Effector memory CD8-positive, alpha-beta T cell (primary cell): ENCODE results near the gene PLK1.

Experiments
- ATAC-seq: fragments of 150-1000 bp; cut with Tn5 transposase; replicated peaks from 2 replicates; pipeline ENCODE4 v1.10.0; 2021; ENCODE audit warnings: mild to moderate bottlenecking, moderate library complexity
- DNase-seq, 3 experiments: peaks; one replicate each; pipeline ENCODE4 v3.0.0; 2021
- H3K27ac Mint-ChIP-seq, 2 donors: one replicate each; pipeline ENCODE4 v1.8.0; 2022; ENCODE audit warnings: mild to moderate bottlenecking in 2 of 2, mixed read lengths in 2 of 2, moderate library complexity in 2 of 2
- H3K27me3 Mint-ChIP-seq, 2 donors: one replicate each; pipeline ENCODE4 v1.8.0; 2022; ENCODE audit warnings: mixed read lengths in 2 of 2
- H3K36me3 Mint-ChIP-seq: one replicate; pipeline ENCODE4 v1.8.0; 2022; ENCODE audit warnings: mild to moderate bottlenecking, moderate library complexity, mixed read lengths; ENCODE audit not compliant: insufficient read depth
- H3K4me1 Mint-ChIP-seq, 2 donors: one replicate each; pipeline ENCODE4 v1.8.0; 2022; ENCODE audit warnings: low read depth in 2 of 2, mixed read lengths in 2 of 2
- H3K4me3 Mint-ChIP-seq, 2 donors: one replicate each; pipeline ENCODE4 v1.8.0; 2022; ENCODE audit warnings: mild to moderate bottlenecking in 2 of 2, mixed read lengths in 2 of 2, moderate library complexity in 2 of 2
- H3K9me3 Mint-ChIP-seq, 2 donors: one replicate each; pipeline ENCODE4 v1.8.0; 2022; ENCODE audit warnings: mixed read lengths in 2 of 2

The PLK1 gene

GRCh38 chr16:23667355-23667659 lies 11.4 kb upstream of the PLK1 start:
- H3K27ac Mint-ChIP-seq = no peak overlapping the region
- H3K9me3 Mint-ChIP-seq = no peaks in the 10 kb centered on the region

GRCh38 chr16:23668225-23668624 lies 10.5 kb upstream of the PLK1 start:
- no peak for ATAC-seq
- H3K36me3 Mint-ChIP-seq = peaks cover 48% of the 10 kb centered on the region
- no peaks in the 10 kb centered on the region for H3K27me3 Mint-ChIP-seq
- DNase-seq = no peak
- peaks cover 0 to 11% of the 10 kb centered on the region in 2 donors for H3K4me1 Mint-ChIP-seq
- H3K9me3 Mint-ChIP-seq = no peaks in the 10 kb centered on the region
- no peak overlapping the region for H3K4me3 Mint-ChIP-seq
- H3K27ac Mint-ChIP-seq = no peak overlapping the region

More at GRCh38 chr16:23667355-23667659, 11.4 kb upstream of the PLK1 start:
- no peak for ATAC-seq
- Mint-ChIP-seq H3K4me3 (no peak overlapping the region), H3K4me1 (peaks cover 0 to 11% of the 10 kb centered on the region in 2 donors), H3K27me3 (no peaks in the 10 kb centered on the region), H3K36me3 (peaks cover 46% of the 10 kb centered on the region)
- DNase-seq = no peak

DNA sequence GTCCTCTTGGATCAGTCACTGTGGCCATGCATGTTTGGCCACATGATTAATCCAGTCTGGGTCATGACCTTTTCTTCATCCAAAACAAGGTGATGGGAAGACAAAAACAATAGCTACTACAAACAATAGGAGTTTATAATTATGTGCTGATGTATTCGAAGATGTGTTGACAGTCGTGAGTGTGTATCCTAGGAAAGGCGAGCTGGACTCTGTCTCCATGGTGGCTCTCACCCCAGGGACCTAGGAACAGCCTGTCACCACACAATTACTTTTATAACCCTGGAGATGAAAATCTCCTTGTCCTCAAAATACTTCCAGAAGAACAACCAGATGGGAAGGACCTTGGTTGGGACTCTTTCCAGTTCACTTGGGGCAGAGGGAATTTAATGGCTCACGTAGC lies 9.8 kb upstream of the PLK1 start:
- Mint-ChIP-seq H3K4me1 (peaks cover 0 to 11% of the 10 kb centered on the region in 2 donors), H3K27ac (no peak overlapping the region), H3K4me3 (no peak overlapping the region), H3K27me3 (no peaks in the 10 kb centered on the region), H3K36me3 (peaks cover 44% of the 10 kb centered on the region), H3K9me3 (no peaks in the 10 kb centered on the region)
- DNase-seq (no peak), ATAC-seq (no peak)

DNA sequence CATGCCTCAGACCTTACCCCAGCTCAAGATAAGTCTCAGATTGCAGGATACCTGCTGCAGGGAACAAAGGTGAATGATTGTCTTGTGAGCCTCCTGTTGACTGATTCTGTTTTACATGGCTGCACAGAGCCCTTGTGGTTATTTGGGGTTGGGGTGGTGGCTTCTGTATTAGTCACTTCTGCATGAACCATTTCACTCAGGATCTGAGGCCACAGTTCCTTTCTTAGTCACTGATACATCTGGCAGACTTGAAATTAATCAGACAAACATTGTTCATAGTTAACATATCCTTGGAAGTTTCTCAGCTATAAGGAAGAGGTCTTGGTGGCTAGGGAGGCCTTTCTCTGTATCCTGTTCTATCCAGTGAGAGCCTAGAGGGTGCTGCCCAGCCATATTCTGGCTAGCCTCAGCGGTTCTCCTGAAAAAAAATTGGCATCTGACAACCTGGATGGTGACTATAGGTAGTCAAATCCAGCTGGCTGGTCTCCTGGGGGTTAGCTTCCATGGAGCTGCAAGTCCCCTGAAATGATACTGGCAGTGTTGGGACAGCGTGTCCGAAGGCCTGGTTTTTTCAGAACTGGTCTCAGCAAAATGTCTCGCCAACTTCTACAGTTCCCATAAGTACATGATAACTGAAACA lies 8.4 kb upstream of the PLK1 start:
- peaks cover 43% of the 10 kb centered on the region for H3K36me3 Mint-ChIP-seq
- no peak overlapping the region for H3K27ac Mint-ChIP-seq
- no peaks in the 10 kb centered on the region for H3K9me3 Mint-ChIP-seq
- DNase-seq = no peak
- no peaks in the 10 kb centered on the region for H3K27me3 Mint-ChIP-seq
- no peak for ATAC-seq
- H3K4me1 Mint-ChIP-seq = peaks cover 0 to 11% of the 10 kb centered on the region in 2 donors
- no peak overlapping the region for H3K4me3 Mint-ChIP-seq

DNA sequence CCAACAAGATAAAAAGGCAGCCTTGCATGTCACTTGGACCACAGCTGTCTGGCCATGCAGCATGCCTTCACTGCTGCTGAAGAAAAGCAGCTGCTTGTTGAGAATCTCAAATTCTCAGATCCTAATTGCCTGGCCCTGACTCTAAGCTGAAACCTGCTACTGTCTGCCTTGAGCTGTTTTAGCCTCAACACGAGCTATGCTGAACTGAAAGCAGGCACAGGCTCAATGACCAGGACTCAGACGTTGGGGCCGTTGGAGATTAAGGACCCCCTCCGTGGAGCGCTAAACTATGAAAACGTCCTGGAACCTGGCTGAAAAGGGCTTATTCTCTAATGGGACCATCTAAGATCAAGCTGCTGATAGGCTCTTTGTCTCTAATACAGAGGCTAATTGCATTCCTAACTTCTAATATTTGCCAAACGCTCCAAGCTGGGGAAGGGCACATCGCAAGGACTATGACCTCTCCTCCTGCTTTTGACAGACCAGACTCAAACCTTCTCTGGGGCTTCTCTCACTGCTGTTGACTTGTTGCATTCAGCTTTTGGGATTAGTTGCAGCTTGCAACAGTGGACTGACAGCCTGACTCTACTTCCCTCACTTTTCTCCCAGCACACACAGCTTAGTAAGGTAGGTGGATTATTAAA lies 4.6 kb upstream of the PLK1 start:
- H3K4me1 Mint-ChIP-seq = peaks cover 8 to 22% of the 10 kb centered on the region in 2 donors
- H3K36me3 Mint-ChIP-seq = peaks cover 11% of the 10 kb centered on the region
- ATAC-seq (no peak), DNase-seq (no peak)
- no peak overlapping the region for H3K4me3 Mint-ChIP-seq
- H3K9me3 Mint-ChIP-seq = no peaks in the 10 kb centered on the region
- peaks cover under 1 to 2% of the 10 kb centered on the region in 2 donors for H3K27me3 Mint-ChIP-seq
- H3K27ac Mint-ChIP-seq = no peak overlapping the region

GRCh38 chr16:23676924-23677480 lies 1.7 kb upstream of the PLK1 start:
- H3K27me3 Mint-ChIP-seq = peaks cover 7 to 8% of the 10 kb centered on the region in 2 donors
- peaks cover 16 to 18% of the 10 kb centered on the region in 2 donors for H3K4me1 Mint-ChIP-seq
- H3K36me3 Mint-ChIP-seq = peaks cover 12% of the 10 kb centered on the region
- peak overlapping the region in 1 of 2 donors; percentile 83 for H3K4me3 Mint-ChIP-seq
- DNase-seq (no peak), ATAC-seq (no peak)
- no peak overlapping the region for H3K27ac Mint-ChIP-seq
- H3K9me3 Mint-ChIP-seq = no peaks in the 10 kb centered on the region

DNA sequence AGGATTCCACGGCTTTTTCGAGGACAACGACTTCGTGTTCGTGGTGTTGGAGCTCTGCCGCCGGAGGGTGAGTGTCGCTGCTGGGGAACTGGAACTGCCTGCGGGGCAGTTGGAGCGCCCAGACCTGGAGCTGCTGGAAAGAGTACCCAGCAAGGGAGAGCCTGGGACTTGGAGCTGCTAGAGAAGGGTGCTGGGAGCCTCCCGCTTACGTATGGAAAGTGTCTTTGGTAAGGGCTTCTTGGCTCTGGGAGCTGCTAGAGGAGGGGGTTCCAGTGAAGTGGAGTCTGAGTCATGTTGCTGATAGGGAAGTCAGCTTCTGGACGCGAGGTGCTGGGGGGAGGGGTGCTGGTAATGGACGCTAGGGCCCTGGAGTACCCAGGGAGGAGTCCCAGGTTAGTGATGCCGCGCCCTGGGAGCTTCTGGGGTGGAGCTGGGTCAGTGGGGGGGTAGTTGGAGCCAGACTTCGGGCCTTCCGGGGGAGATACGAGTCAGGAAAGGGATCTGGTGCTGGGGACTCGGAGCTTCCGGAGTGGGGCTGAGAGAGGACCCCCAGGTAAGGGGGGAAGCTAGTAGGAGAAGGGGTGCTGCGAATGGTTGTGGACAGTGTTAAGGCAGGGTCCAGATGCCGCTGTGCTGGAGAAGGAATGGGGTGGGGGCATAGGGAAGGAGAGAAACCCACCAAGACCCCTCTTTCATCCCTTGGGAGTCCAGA lies 741 bp downstream of the PLK1 start:
- Mint-ChIP-seq H3K27ac (peak overlapping the region; percentile 22 to 32), H3K36me3 (peaks cover 7% of the 10 kb centered on the region), H3K27me3 (peaks cover 7 to 8% of the 10 kb centered on the region in 2 donors), H3K4me3 (peak overlapping the region; percentile 83 to 90), H3K4me1 (peaks cover 16 to 18% of the 10 kb centered on the region in 2 donors), H3K9me3 (no peaks in the 10 kb centered on the region)
- DNase-seq (no peak), ATAC-seq (no peak)

GRCh38 chr16:23679986-23680336 lies 1.3 kb downstream of the PLK1 start:
- DNase-seq = no peak
- Mint-ChIP-seq H3K27ac (no peak overlapping the region), H3K27me3 (peaks cover 7 to 8% of the 10 kb centered on the region in 2 donors), H3K36me3 (peaks cover 11% of the 10 kb centered on the region), H3K9me3 (no peaks in the 10 kb centered on the region), H3K4me3 (peak overlapping the region; percentile 83 to 90), H3K4me1 (peaks cover 16 to 18% of the 10 kb centered on the region in 2 donors)
- ATAC-seq = no peak

GRCh38 chr16:23682181-23682580 lies 3.5 kb downstream of the PLK1 start:
- no peak for DNase-seq
- H3K27me3 Mint-ChIP-seq = peaks cover 7 to 8% of the 10 kb centered on the region in 2 donors
- no peak overlapping the region for H3K4me3 Mint-ChIP-seq
- H3K9me3 Mint-ChIP-seq = no peaks in the 10 kb centered on the region
- no peak overlapping the region for H3K27ac Mint-ChIP-seq
- H3K4me1 Mint-ChIP-seq = peaks cover 14 to 18% of the 10 kb centered on the region in 2 donors
- no peak for ATAC-seq
- H3K36me3 Mint-ChIP-seq = peaks cover 26% of the 10 kb centered on the region

DNA sequence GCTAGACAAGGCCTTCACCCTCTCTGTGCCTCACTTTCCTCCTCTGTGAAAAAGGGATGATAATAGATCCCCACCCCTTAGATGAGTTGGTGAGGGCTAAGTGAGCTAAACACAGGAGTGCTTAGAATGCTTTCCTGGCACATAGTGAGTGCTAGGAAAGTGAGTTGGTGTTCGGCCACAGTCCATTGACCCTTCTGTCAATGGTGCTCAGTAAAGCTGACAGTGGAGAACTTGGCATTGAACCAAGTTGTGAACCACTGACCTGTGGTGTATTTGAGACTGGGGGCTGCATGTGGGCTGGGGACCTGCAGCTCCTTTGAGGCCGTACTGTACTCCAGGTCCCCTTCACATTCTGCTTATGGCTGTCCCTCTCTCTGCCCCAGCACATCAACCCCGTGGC lies 4.8 kb downstream of the PLK1 start:
- ATAC-seq (no peak), DNase-seq (no peak)
- Mint-ChIP-seq H3K36me3 (peaks cover 29% of the 10 kb centered on the region), H3K9me3 (no peaks in the 10 kb centered on the region), H3K4me1 (peaks cover 11 to 13% of the 10 kb centered on the region in 2 donors), H3K27me3 (peaks cover 7 to 8% of the 10 kb centered on the region in 2 donors), H3K27ac (peak overlapping the region in 1 of 2 donors; percentile 35), H3K4me3 (no peak overlapping the region)

DNA sequence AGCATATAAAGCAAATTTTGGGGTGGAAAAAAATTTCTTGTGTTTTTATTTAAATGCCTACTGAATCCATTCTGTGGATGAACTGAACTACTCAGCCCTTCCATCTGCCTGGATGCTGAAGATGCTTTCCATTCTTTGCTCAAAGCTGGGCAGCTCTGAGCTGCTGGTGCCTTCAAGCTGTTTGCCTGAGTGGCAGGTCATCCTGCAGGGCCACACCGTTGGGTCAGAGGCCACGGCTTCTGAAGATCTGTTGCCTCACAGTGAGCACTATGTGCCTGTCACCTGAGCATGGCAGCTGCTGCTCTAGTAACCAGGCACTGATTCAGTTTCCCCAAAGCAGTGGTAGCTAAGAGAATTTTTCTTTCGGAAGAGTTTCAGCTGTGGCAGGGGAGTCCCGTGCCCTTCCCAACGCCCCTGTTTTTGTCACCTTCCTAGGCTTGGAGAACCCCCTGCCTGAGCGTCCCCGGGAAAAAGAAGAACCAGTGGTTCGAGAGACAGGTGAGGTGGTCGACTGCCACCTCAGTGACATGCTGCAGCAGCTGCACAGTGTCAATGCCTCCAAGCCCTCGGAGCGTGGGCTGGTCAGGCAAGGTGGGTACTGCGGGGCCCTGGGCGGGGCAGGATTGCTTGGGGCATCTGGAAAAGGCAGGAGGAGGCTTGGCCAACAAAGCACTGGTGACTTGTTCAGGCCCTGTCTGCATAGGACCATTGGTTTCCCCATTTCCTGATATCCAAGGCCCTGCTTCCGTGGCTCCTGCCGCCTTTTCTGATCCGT lies 8.5 kb downstream of the PLK1 start:
- H3K4me1 Mint-ChIP-seq = no peaks in the 10 kb centered on the region
- H3K9me3 Mint-ChIP-seq = no peaks in the 10 kb centered on the region
- H3K4me3 Mint-ChIP-seq = no peak overlapping the region
- DNase-seq (no peak), ATAC-seq (no peak)
- peak overlapping the region in 1 of 2 donors; percentile 64 for H3K27ac Mint-ChIP-seq
- peaks cover 29% of the 10 kb centered on the region for H3K36me3 Mint-ChIP-seq
- H3K27me3 Mint-ChIP-seq = no peaks in the 10 kb centered on the region

DNA sequence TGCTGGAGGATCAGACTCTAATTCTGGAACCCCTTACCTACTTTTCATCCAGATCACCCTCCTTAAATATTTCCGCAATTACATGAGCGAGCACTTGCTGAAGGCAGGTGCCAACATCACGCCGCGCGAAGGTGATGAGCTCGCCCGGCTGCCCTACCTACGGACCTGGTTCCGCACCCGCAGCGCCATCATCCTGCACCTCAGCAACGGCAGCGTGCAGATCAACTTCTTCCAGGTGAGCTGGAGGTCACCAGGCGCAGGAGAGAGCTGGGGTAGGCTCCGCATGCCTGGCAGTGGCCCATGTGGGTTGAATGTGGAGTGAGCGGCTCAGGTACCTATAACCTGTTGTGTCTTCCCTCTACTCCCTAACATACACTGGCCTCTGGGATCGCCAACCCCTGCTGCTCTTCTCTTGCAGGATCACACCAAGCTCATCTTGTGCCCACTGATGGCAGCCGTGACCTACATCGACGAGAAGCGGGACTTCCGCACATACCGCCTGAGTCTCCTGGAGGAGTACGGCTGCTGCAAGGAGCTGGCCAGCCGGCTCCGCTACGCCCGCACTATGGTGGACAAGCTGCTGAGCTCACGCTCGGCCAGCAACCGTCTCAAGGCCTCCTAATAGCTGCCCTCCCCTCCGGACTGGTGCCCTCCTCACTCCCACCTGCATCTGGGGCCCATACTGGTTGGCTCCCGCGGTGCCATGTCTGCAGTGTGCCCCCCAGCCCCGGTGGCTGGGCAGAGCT lies 10.9 kb downstream of the PLK1 start:
- H3K9me3 Mint-ChIP-seq = no peaks in the 10 kb centered on the region
- ATAC-seq (no peak), DNase-seq (no peak)
- no peaks in the 10 kb centered on the region for H3K4me1 Mint-ChIP-seq
- no peaks in the 10 kb centered on the region for H3K27me3 Mint-ChIP-seq
- H3K4me3 Mint-ChIP-seq = no peak overlapping the region
- peaks cover 27% of the 10 kb centered on the region for H3K36me3 Mint-ChIP-seq
- H3K27ac Mint-ChIP-seq = no peak overlapping the region
